OCI-LY7 (cell line): ENCODE results near the gene ALPK3.

ENCODE experiments used
- EZH2phosphoT487 ChIP-seq: fragments of 200-600 bp; sonication (generic); IDR thresholded peaks from 2 replicates; pipeline ENCODE4 v1.6.1; 2018; ENCODE audit warnings: low read depth, borderline replicate concordance, mild to moderate bottlenecking, mixed run types, antibody characterized with exemption, low read length, moderate library complexity, mixed read lengths
- TF ChIP-seq, protein P1 (sequence below): fragments of 200-600 bp; sonication (generic); conservative IDR thresholded peaks from 2 replicates; pipeline ENCODE4 v1.5.1; 2014; ENCODE audit warnings: mild to moderate bottlenecking, antibody characterized with exemption, low read length, moderate library complexity, mixed read lengths

DNA sequence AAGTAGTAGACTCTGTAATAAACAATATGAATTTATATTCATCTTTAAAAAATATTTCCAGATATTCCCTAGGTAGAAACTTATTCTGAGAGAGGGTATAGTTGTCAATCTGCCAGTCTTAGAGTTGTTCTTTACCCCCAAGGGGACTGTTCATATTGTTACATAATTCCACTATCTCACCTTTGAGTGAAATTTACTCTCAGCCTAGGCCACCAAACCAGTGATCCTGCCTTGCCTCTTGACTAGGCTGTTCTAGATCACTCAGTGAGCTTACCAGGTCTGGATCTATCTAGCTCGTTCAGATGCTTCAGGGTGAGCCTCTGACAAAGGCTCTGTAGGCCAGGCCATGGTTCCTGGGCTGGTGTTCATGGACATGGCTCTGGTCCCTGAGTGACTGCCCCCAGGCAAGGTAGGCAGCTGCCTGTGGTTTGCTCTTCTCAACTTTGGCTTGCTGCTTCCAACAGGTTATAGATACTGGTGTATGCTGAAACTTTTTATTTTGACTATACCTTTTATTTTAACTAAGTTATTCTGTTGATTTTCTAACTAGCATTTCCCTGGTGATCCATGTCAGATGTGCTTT lies 41.2 kb upstream of the ALPK3 start:
- TF ChIP-seq, protein P1, sequence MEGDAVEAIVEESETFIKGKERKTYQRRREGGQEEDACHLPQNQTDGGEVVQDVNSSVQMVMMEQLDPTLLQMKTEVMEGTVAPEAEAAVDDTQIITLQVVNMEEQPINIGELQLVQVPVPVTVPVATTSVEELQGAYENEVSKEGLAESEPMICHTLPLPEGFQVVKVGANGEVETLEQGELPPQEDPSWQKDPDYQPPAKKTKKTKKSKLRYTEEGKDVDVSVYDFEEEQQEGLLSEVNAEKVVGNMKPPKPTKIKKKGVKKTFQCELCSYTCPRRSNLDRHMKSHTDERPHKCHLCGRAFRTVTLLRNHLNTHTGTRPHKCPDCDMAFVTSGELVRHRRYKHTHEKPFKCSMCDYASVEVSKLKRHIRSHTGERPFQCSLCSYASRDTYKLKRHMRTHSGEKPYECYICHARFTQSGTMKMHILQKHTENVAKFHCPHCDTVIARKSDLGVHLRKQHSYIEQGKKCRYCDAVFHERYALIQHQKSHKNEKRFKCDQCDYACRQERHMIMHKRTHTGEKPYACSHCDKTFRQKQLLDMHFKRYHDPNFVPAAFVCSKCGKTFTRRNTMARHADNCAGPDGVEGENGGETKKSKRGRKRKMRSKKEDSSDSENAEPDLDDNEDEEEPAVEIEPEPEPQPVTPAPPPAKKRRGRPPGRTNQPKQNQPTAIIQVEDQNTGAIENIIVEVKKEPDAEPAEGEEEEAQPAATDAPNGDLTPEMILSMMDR: no peak
- no peak for TF ChIP-seq EZH2phosphoT487
